Thyroid gland (tissue), 4 donors: ENCODE data around the gene EPHB4.

ENCODE experiments used
- CTCF ChIP-seq, 6 experiments: fragments of 200-600 bp in 3 of 6; fragments of 450-650 bp in 3 of 6; sonication (generic) in 3 of 6; IDR thresholded peaks; one replicate each; pipeline ENCODE4 v1.5.1; 2016 to 2019; ENCODE audit warnings: antibody characterized with exemption in 6 of 6, mild to moderate bottlenecking in 2 of 6, inconsistent platforms in 1 of 6, moderate library complexity in 1 of 6
- POLR2A ChIP-seq, 2 donors: fragments of 450-650 bp; IDR thresholded peaks; one replicate each; pipeline ENCODE4 v1.6.1; 2017; ENCODE audit warnings: antibody characterized with exemption in 2 of 2, mild to moderate bottlenecking in 2 of 2, moderate library complexity in 1 of 2

DNA sequence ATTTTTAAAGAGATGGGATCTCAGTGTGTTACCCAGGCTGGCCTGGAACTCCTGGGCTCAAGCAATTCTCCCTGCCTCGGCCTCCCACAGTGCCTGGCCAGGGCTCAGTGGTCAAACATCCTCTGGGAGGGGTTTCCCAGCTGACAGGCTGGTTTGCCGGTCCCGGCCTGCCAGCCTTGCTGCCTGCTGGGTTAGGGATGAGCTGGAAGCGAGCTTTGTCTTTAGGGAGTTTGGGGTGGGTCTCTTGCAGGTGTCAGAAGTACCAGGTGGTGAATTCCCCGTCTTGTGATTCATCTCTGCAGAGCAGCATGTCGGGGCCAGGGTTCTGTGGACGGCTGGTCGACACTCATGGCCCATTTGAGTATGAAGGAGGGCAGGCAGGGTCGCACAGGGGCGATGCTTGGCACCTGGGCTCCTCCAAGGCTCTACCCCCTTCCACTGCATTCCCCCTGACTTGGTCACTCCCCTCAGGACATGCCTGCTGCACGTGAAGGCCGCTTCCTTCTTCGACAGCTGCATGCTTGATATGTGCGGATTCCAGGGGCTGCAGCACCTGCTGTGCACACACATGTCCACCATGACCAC lies 63.7 kb downstream of the EPHB4 start:
- TF ChIP-seq CTCF (IDR thresholded peaks at IDR 0.05) (no peak), POLR2A (IDR thresholded peaks at IDR 0.05) (no peak)
